Dendritic cell treated with granulocyte-macrophage colony-stimulating factor and Interleukin-4, amounts not matched to agents 40 ng/mL and 50 ng/mL, for 4 days (primary cell): ENCODE measurements around the gene HNF4A.

ENCODE experiments used
- H3K27ac Mint-ChIP-seq: one replicate; pipeline ENCODE4 v1.8.0; 2022; ENCODE audit warnings: mild to moderate bottlenecking, mixed read lengths
- H3K27me3 Mint-ChIP-seq: one replicate; pipeline ENCODE4 v1.8.0; 2022; ENCODE audit warnings: mild to moderate bottlenecking, mixed read lengths
- H3K36me3 Mint-ChIP-seq: one replicate; pipeline ENCODE4 v1.8.0; 2022; ENCODE audit warnings: low read depth, mixed read lengths
- H3K4me1 Mint-ChIP-seq: one replicate; pipeline ENCODE4 v1.8.0; 2022; ENCODE audit warnings: low read depth, mixed read lengths
- H3K4me3 Mint-ChIP-seq: one replicate; pipeline ENCODE4 v1.8.0; 2022; ENCODE audit warnings: mild to moderate bottlenecking, moderate library complexity, mixed read lengths
- H3K9me3 Mint-ChIP-seq: one replicate; pipeline ENCODE4 v1.8.0; 2022; ENCODE audit warnings: mixed read lengths
- intact Hi-C: fragments of 100-400 bp; cut with micrococcal nuclease; formaldehyde crosslinking; loops from one replicate; pipeline ENCODE4 v1.15.0; 2022

HNF4A gene

GRCh38 chr20:44436393-44436792 lies 80.9 kb downstream of the HNF4A start:
- intact Hi-C loops: no loop called here
- Mint-ChIP-seq H3K9me3 (no peaks in the 10 kb centered on the region), H3K27ac (no peak overlapping the region), H3K27me3 (peaks cover 5% of the 10 kb centered on the region), H3K4me1 (peaks cover 10% of the 10 kb centered on the region), H3K36me3 (no peaks in the 10 kb centered on the region), H3K4me3 (no peak overlapping the region)

- Mint-ChIP-seq H3K4me3 (no peak overlapping the region), H3K36me3 (no peaks in the 10 kb centered on the region), H3K27me3 (peaks cover 5% of the 10 kb centered on the region)
Measured at GRCh38 chr20:44437497-44437896, 82.0 kb downstream of the HNF4A start.

GRCh38 chr20:44438782-44439181 lies 83.3 kb downstream of the HNF4A start:
- H3K4me1 Mint-ChIP-seq: peaks cover 21% of the 10 kb centered on the region
- H3K36me3 Mint-ChIP-seq: no peaks in the 10 kb centered on the region
- H3K9me3 Mint-ChIP-seq: no peaks in the 10 kb centered on the region
- no peak overlapping the region for H3K4me3 Mint-ChIP-seq
- intact Hi-C loops: no loop called here
- H3K27me3 Mint-ChIP-seq: peaks cover 1% of the 10 kb centered on the region
- H3K27ac Mint-ChIP-seq: no peak overlapping the region

More at GRCh38 chr20:44437497-44437896, 82.0 kb downstream of the HNF4A start:
- H3K9me3 Mint-ChIP-seq: no peaks in the 10 kb centered on the region
- intact Hi-C loops: no loop called here
- H3K4me1 Mint-ChIP-seq: peaks cover 15% of the 10 kb centered on the region
- no peak overlapping the region for H3K27ac Mint-ChIP-seq

GRCh38 chr20:44439318-44439717 lies 83.8 kb downstream of the HNF4A start:
- intact Hi-C loops: no loop called here
- Mint-ChIP-seq H3K27me3 (peaks cover 1% of the 10 kb centered on the region), H3K4me3 (no peak overlapping the region), H3K9me3 (no peaks in the 10 kb centered on the region), H3K36me3 (no peaks in the 10 kb centered on the region), H3K4me1 (peaks cover 21% of the 10 kb centered on the region), H3K27ac (no peak overlapping the region)

- Mint-ChIP-seq H3K27me3 (peaks cover 1% of the 10 kb centered on the region), H3K9me3 (no peaks in the 10 kb centered on the region), H3K36me3 (no peaks in the 10 kb centered on the region), H3K27ac (no peak overlapping the region), H3K4me3 (no peak overlapping the region), H3K4me1 (peaks cover 17% of the 10 kb centered on the region)
- intact Hi-C loops: no loop called here
Measured at GRCh38 chr20:44442298-44443070, 87.0 kb downstream of the HNF4A start.

- H3K27me3 Mint-ChIP-seq: peaks cover 2% of the 10 kb centered on the region
- peaks cover 17% of the 10 kb centered on the region for H3K4me1 Mint-ChIP-seq
- H3K36me3 Mint-ChIP-seq: no peaks in the 10 kb centered on the region
- intact Hi-C loops: no loop called here
- H3K9me3 Mint-ChIP-seq: no peaks in the 10 kb centered on the region
- H3K4me3 Mint-ChIP-seq: no peak overlapping the region
- no peak overlapping the region for H3K27ac Mint-ChIP-seq
Measured at GRCh38 chr20:44445742-44446710, 90.5 kb downstream of the HNF4A start.

GRCh38 chr20:44447827-44448419 lies 92.4 kb downstream of the HNF4A start:
- intact Hi-C loops: no loop called here
- H3K4me3 Mint-ChIP-seq: no peak overlapping the region
- H3K27me3 Mint-ChIP-seq: peaks cover 2% of the 10 kb centered on the region
- no peaks in the 10 kb centered on the region for H3K9me3 Mint-ChIP-seq
- H3K36me3 Mint-ChIP-seq: no peaks in the 10 kb centered on the region
- no peak overlapping the region for H3K27ac Mint-ChIP-seq
- peaks cover 8% of the 10 kb centered on the region for H3K4me1 Mint-ChIP-seq

GRCh38 chr20:44448753-44449546 lies 93.5 kb downstream of the HNF4A start:
- H3K27me3 Mint-ChIP-seq: peaks cover 2% of the 10 kb centered on the region
- no peak overlapping the region for H3K4me3 Mint-ChIP-seq
- H3K27ac Mint-ChIP-seq: no peak overlapping the region
- H3K9me3 Mint-ChIP-seq: no peaks in the 10 kb centered on the region
- H3K36me3 Mint-ChIP-seq: no peaks in the 10 kb centered on the region
- intact Hi-C loops: no loop called here
- peaks cover 7% of the 10 kb centered on the region for H3K4me1 Mint-ChIP-seq

- no peak overlapping the region for H3K4me3 Mint-ChIP-seq
- intact Hi-C loops: no loop called here
- H3K4me1 Mint-ChIP-seq: peaks cover 7% of the 10 kb centered on the region
- peaks cover 2% of the 10 kb centered on the region for H3K27me3 Mint-ChIP-seq
- H3K9me3 Mint-ChIP-seq: no peaks in the 10 kb centered on the region
- H3K27ac Mint-ChIP-seq: no peak overlapping the region
- no peaks in the 10 kb centered on the region for H3K36me3 Mint-ChIP-seq
Measured at GRCh38 chr20:44449864-44450263, 94.4 kb downstream of the HNF4A start.

GRCh38 chr20:44450281-44450889 lies 94.9 kb downstream of the HNF4A start:
- intact Hi-C loops: no loop called here
- H3K27ac Mint-ChIP-seq: no peak overlapping the region
- no peaks in the 10 kb centered on the region for H3K36me3 Mint-ChIP-seq
- peaks cover 2% of the 10 kb centered on the region for H3K27me3 Mint-ChIP-seq
- peaks cover 12% of the 10 kb centered on the region for H3K4me1 Mint-ChIP-seq
- no peak overlapping the region for H3K4me3 Mint-ChIP-seq
- H3K9me3 Mint-ChIP-seq: no peaks in the 10 kb centered on the region

- no peak overlapping the region for H3K27ac Mint-ChIP-seq
- intact Hi-C loops: no loop called here
- H3K9me3 Mint-ChIP-seq: no peaks in the 10 kb centered on the region
- peaks cover 2% of the 10 kb centered on the region for H3K27me3 Mint-ChIP-seq
- H3K36me3 Mint-ChIP-seq: no peaks in the 10 kb centered on the region
- H3K4me1 Mint-ChIP-seq: peaks cover 16% of the 10 kb centered on the region
- no peak overlapping the region for H3K4me3 Mint-ChIP-seq
Measured at GRCh38 chr20:44450903-44451450, 95.5 kb downstream of the HNF4A start.

- Mint-ChIP-seq H3K4me3 (no peak overlapping the region), H3K27me3 (no peaks in the 10 kb centered on the region), H3K4me1 (peaks cover 12% of the 10 kb centered on the region), H3K36me3 (no peaks in the 10 kb centered on the region), H3K9me3 (no peaks in the 10 kb centered on the region), H3K27ac (no peak overlapping the region)
- intact Hi-C loops: no loop called here
Measured at GRCh38 chr20:44454306-44454963, 98.9 kb downstream of the HNF4A start.
